Effector memory CD4-positive, alpha-beta T cell (primary cell): ENCODE measurements around the gene PAOX.

Experiments
- DNase-seq, 3 donors: peaks; one replicate each; pipeline ENCODE4 v3.0.0-alpha.2; 2020
- H3K27ac ChIP-seq: 2 replicates; pipeline ENCODE4 v1.7.0; 2013; ENCODE audit warnings: mild to moderate bottlenecking, low read length, moderate library complexity; ENCODE audit not compliant: insufficient read depth, poor library complexity, severe bottlenecking
- H3K27me3 ChIP-seq: replicated peaks from 2 replicates; pipeline ENCODE4 v1.7.0; 2013; ENCODE audit warnings: mild to moderate bottlenecking, low read length; ENCODE audit not compliant: insufficient read depth, control insufficient read depth, poor library complexity, severe bottlenecking
- H3K36me3 ChIP-seq: 2 replicates; pipeline ENCODE4 v1.7.0; 2013; ENCODE audit warnings: mild to moderate bottlenecking, low read length, moderate library complexity; ENCODE audit not compliant: control insufficient read depth, insufficient read depth
- H3K4me1 ChIP-seq: 2 replicates; pipeline ENCODE4 v1.7.0; 2013; ENCODE audit warnings: low read length, mild to moderate bottlenecking; ENCODE audit not compliant: control insufficient read depth, insufficient read depth, poor library complexity, severe bottlenecking
- H3K4me3 ChIP-seq: 2 replicates; pipeline ENCODE4 v1.7.0; 2013; ENCODE audit warnings: low read length, low read depth, mild to moderate bottlenecking; ENCODE audit not compliant: insufficient read depth, poor library complexity, severe bottlenecking
- H3K9me3 ChIP-seq: 2 replicates; pipeline ENCODE4 v1.7.0; 2013; ENCODE audit warnings: mild to moderate bottlenecking, low read length, moderate library complexity; ENCODE audit not compliant: control insufficient read depth

The PAOX gene

GRCh38 chr10:133394801-133395221, 15.7 kb downstream of the PAOX start:
- Histone ChIP-seq H3K9me3 (no peaks in the 10 kb centered on the region), H3K4me3 (peak overlapping the region; percentile 91), H3K4me1 (peaks cover 27% of the 10 kb centered on the region), H3K27me3 (no peaks in the 10 kb centered on the region), H3K27ac (peak overlapping the region; percentile 75), H3K36me3 (peaks cover 26% of the 10 kb centered on the region)
- DNase-seq: no peak

GRCh38 chr10:133396035-133396624, 17.1 kb downstream of the PAOX start:
- Histone ChIP-seq H3K27me3 (no peaks in the 10 kb centered on the region), H3K4me1 (peaks cover 16% of the 10 kb centered on the region), H3K36me3 (peaks cover 29% of the 10 kb centered on the region), H3K4me3 (no peak overlapping the region), H3K9me3 (no peaks in the 10 kb centered on the region), H3K27ac (no peak overlapping the region)
- no peak for DNase-seq

- peaks cover 46% of the 10 kb centered on the region for H3K36me3 ChIP-seq
- H3K4me1 ChIP-seq: peaks cover 12% of the 10 kb centered on the region
- H3K4me3 ChIP-seq: no peak overlapping the region
- H3K27me3 ChIP-seq: no peaks in the 10 kb centered on the region
- no peak overlapping the region for H3K27ac ChIP-seq
- H3K9me3 ChIP-seq: no peaks in the 10 kb centered on the region
- DNase-seq: no peak
Observed at GRCh38 chr10:133397938-133398337, 18.9 kb downstream of the PAOX start.

DNA sequence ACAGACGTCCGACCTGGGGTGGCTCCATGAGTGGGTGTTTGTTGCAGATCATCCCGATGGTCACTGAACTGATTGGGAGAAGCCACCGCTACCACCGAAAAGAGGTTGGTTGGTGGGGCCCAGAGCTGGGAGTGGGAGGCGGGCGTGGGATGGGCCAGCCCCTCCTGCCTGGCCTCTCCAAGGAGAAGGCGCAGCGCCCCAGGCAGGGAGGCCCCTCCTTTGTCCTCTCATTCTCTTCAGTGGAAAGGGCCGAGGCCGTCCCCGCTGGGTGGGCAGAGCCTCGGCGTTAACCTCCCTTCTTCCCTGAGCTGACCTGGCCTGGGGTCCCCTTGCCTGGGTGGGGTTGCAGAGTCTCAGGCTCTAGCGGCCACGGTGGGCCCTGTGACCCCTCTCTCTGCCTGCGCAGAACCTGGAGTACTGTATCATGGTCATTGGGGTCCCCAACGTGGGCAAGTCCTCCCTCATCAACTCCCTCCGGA, 20.1 kb downstream of the PAOX start:
- H3K4me1 ChIP-seq: peaks cover 8% of the 10 kb centered on the region
- no peak overlapping the region for H3K4me3 ChIP-seq
- H3K27me3 ChIP-seq: no peaks in the 10 kb centered on the region
- no peak overlapping the region for H3K27ac ChIP-seq
- H3K9me3 ChIP-seq: no peaks in the 10 kb centered on the region
- H3K36me3 ChIP-seq: peaks cover 46% of the 10 kb centered on the region
- no peak for DNase-seq

GRCh38 chr10:133400624-133401424, 21.8 kb downstream of the PAOX start:
- no peak overlapping the region for H3K4me3 ChIP-seq
- no peak for DNase-seq

GRCh38 chr10:133401500-133401899, 22.4 kb downstream of the PAOX start:
- no peak overlapping the region for H3K27ac ChIP-seq
- H3K4me3 ChIP-seq: no peak overlapping the region
- no peaks in the 10 kb centered on the region for H3K9me3 ChIP-seq
- DNase-seq: no peak
- no peaks in the 10 kb centered on the region for H3K27me3 ChIP-seq
- peaks cover 45% of the 10 kb centered on the region for H3K36me3 ChIP-seq
- H3K4me1 ChIP-seq: peaks cover 3% of the 10 kb centered on the region

More at GRCh38 chr10:133400624-133401424, 21.8 kb downstream of the PAOX start:
- peaks cover 51% of the 10 kb centered on the region for H3K36me3 ChIP-seq
- peaks cover 3% of the 10 kb centered on the region for H3K4me1 ChIP-seq
- H3K9me3 ChIP-seq: no peaks in the 10 kb centered on the region
- no peaks in the 10 kb centered on the region for H3K27me3 ChIP-seq
- H3K27ac ChIP-seq: no peak overlapping the region

GRCh38 chr10:133401981-133402725, 23.1 kb downstream of the PAOX start:
- Histone ChIP-seq H3K4me1 (peaks cover 3% of the 10 kb centered on the region), H3K27ac (no peak overlapping the region), H3K4me3 (no peak overlapping the region), H3K9me3 (no peaks in the 10 kb centered on the region), H3K27me3 (no peaks in the 10 kb centered on the region), H3K36me3 (peaks cover 42% of the 10 kb centered on the region)
- DNase-seq: no peak

- peaks cover 44% of the 10 kb centered on the region for H3K36me3 ChIP-seq
- no peak overlapping the region for H3K4me3 ChIP-seq
- H3K27me3 ChIP-seq: no peaks in the 10 kb centered on the region
- H3K9me3 ChIP-seq: no peaks in the 10 kb centered on the region
- DNase-seq: no peak
- no peak overlapping the region for H3K27ac ChIP-seq
- H3K4me1 ChIP-seq: peaks cover 3% of the 10 kb centered on the region
Observed at GRCh38 chr10:133403359-133403758, 24.3 kb downstream of the PAOX start.

DNA sequence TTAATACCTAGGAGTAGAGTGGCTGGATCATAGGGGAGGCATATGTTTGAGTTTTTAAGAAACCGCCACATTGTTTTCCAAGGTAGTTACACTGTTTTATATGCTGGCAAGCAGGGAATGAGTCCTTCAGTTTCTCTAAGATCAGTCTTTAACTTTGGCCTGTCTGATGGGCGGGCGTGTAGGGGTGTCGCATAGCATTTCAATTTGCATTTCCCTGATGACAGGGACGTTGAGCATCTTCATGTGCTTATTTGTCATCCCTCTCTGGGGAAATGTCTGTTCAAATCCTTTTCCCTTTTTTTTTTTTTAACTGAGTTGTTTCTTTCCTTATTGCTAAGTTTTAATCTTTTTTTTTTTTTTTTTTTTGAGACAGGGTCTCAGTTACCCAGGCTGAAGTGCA, 24.7 kb downstream of the PAOX start:
- Histone ChIP-seq H3K27ac (no peak overlapping the region), H3K9me3 (no peaks in the 10 kb centered on the region), H3K4me1 (peaks cover 3% of the 10 kb centered on the region), H3K27me3 (no peaks in the 10 kb centered on the region), H3K36me3 (peaks cover 43% of the 10 kb centered on the region), H3K4me3 (no peak overlapping the region)
- DNase-seq: no peak

- DNase-seq: no peak
- Histone ChIP-seq H3K4me3 (no peak overlapping the region), H3K27me3 (no peaks in the 10 kb centered on the region), H3K27ac (no peak overlapping the region), H3K9me3 (no peaks in the 10 kb centered on the region), H3K4me1 (peaks cover 3% of the 10 kb centered on the region), H3K36me3 (peaks cover 44% of the 10 kb centered on the region)
Observed at GRCh38 chr10:133405272-133405671, 26.2 kb downstream of the PAOX start.
